Transverse colon (tissue), 4 donors: ENCODE measurements around the gene SH3RF1.

Experiments used
- CTCF ChIP-seq, 5 experiments: fragments of 200-600 bp in 3 of 5; fragments of 450-650 bp in 2 of 5; sonication (generic) in 3 of 5; IDR thresholded peaks; 1 replicate in 2 of 5; 2 replicates in 3 of 5; pipeline ENCODE4 v1.5.1; 2016 to 2017; ENCODE audit warnings: antibody characterized with exemption in 5 of 5, inconsistent platforms in 3 of 5, mild to moderate bottlenecking in 2 of 5, moderate library complexity in 1 of 5
- EP300 ChIP-seq: sonication (generic); formaldehyde crosslinking; IDR thresholded peaks from one replicate; pipeline ENCODE4 v1.6.1; 2017; ENCODE audit warnings: antibody characterized with exemption, low read depth
- POLR2A ChIP-seq: fragments of 450-650 bp; IDR thresholded peaks from one replicate; pipeline ENCODE4 v1.6.1; 2016; ENCODE audit warnings: antibody characterized with exemption, mild to moderate bottlenecking, moderate library complexity
- POLR2AphosphoS5 ChIP-seq, 3 donors: sonication (generic); formaldehyde crosslinking; IDR thresholded peaks; one replicate each; pipeline ENCODE4 v1.6.1; 2016; ENCODE audit warnings: antibody characterized with exemption in 3 of 3

DNA sequence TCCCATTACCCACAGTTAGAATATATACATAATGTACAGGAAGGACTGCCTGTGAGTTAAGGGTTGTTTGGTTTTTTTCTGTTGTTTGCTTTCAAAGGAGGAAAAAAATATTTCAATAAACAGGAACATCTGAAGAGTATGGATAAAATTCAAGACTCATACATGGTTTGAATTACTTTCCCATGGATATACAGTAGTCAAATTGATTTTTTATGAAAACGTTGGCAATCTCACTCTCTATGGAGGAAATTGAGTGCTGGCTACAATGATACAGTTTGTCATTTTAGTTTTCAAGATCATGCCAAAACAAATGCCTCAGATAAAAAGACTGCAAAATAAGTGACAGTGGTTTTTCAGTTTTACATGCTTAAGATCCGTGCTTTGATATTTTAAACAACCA, 116.6 kb downstream of the SH3RF1 start:
- no peak for TF ChIP-seq CTCF (IDR thresholded peaks at IDR 0.05)
- no peak for TF ChIP-seq POLR2A
- no peak for TF ChIP-seq POLR2AphosphoS5 (IDR thresholded peaks at IDR 0.05)
- TF ChIP-seq EP300, result no peak
